GM23248 (cell line): ENCODE measurements around the gene SON. TPM values are rescaled to one million over a fixed set of nuclear protein-coding genes. Genes with fewer than 3 reads are reported as not detected.

ENCODE experiments used
- DNase-seq: peaks from one replicate; pipeline ENCODE4 v3.0.0-alpha.2; 2015
- H2AFZ ChIP-seq: fragments of 200-600 bp; sonication (generic); 2 replicates; pipeline ENCODE4 v1.6.1; 2016; ENCODE audit warnings: antibody characterized with exemption
- H3F3A ChIP-seq: fragments of 200-600 bp; sonication (generic); 2 replicates; pipeline ENCODE4 v1.6.1; 2016; ENCODE audit warnings: mild to moderate bottlenecking, antibody characterized with exemption, mixed run types; ENCODE audit not compliant: insufficient read depth
- H3K27ac ChIP-seq: fragments of 200-600 bp; sonication (generic); 2 replicates; pipeline ENCODE4 v1.5.1; 2016; ENCODE audit warnings: mild to moderate bottlenecking
- H3K27me3 ChIP-seq: fragments of 200-600 bp; sonication (generic); replicated peaks from 2 replicates; pipeline ENCODE4 v1.6.1; 2016; ENCODE audit warnings: mild to moderate bottlenecking; ENCODE audit not compliant: insufficient read depth
- H3K36me3 ChIP-seq: fragments of 200-600 bp; sonication (generic); 2 replicates; pipeline ENCODE4 v1.6.1; 2016; ENCODE audit warnings: low read depth, mild to moderate bottlenecking
- H3K4me1 ChIP-seq: fragments of 200-600 bp; sonication (generic); 2 replicates; pipeline ENCODE4 v1.6.1; 2016; ENCODE audit warnings: mild to moderate bottlenecking; ENCODE audit not compliant: insufficient read depth
- H3K4me2 ChIP-seq: fragments of 200-600 bp; sonication (generic); one replicate; pipeline ENCODE4 v1.6.1; 2016; ENCODE audit warnings: mild to moderate bottlenecking; ENCODE audit not compliant: unreplicated experiment
- H3K4me3 ChIP-seq: fragments of 200-600 bp; sonication (generic); 2 replicates; pipeline ENCODE4 v1.5.1; 2016; ENCODE audit warnings: mild to moderate bottlenecking
- H3K79me2 ChIP-seq: fragments of 200-600 bp; sonication (generic); 2 replicates; pipeline ENCODE4 v1.6.1; 2016; ENCODE audit warnings: mild to moderate bottlenecking; ENCODE audit not compliant: insufficient read depth
- H3K9ac ChIP-seq: fragments of 200-600 bp; sonication (generic); 2 replicates; pipeline ENCODE4 v1.6.1; 2016; ENCODE audit warnings: mild to moderate bottlenecking
- H3K9me2 ChIP-seq: fragments of 200-600 bp; sonication (generic); 2 replicates; pipeline ENCODE4 v1.6.1; 2016; ENCODE audit warnings: mixed run types, mild to moderate bottlenecking, moderate library complexity; ENCODE audit not compliant: insufficient read depth
- H3K9me3 ChIP-seq: fragments of 200-600 bp; sonication (generic); one replicate; pipeline ENCODE4 v1.6.1; 2017; ENCODE audit warnings: low read depth
- H4K20me1 ChIP-seq: fragments of 200-600 bp; sonication (generic); 2 replicates; pipeline ENCODE4 v1.6.0; 2016; ENCODE audit not compliant: insufficient read depth
- EZH2 ChIP-seq: fragments of 200-600 bp; sonication (generic); IDR thresholded peaks from 2 replicates; pipeline ENCODE4 v1.6.1; 2018; ENCODE audit warnings: antibody characterized with exemption, mild to moderate bottlenecking; ENCODE audit not compliant: insufficient read depth, poor library complexity, severe bottlenecking
- EZH2phosphoT487 ChIP-seq: fragments of 200-600 bp; sonication (generic); IDR thresholded peaks from 2 replicates; pipeline ENCODE4 v1.6.1; 2018; ENCODE audit warnings: antibody characterized with exemption, moderate library complexity, mild to moderate bottlenecking, low read depth; ENCODE audit not compliant: insufficient read depth
- WGBS, 2 experiments: methylation state at CpG; one replicate each; pipeline ENCODE4 v1.1.6; 2015 to 2017; ENCODE audit warnings: low lambda C conversion rate in 2 of 2, low coverage in 1 of 2; ENCODE audit errors: missing lambda C conversion rate in 2 of 2; 5-methylcytosine and 5-hydroxymethylcytosine counted together
- in situ Hi-C: fragments of 300-500 bp; cut with MboI; formaldehyde crosslinking; loops from 2 replicates; pipeline ENCODE4 v1.15.0; 2020
- polyA plus RNA-seq: library from polyadenylated mRNA; unstranded; fragments of >200 nt; fragmentation: Nextera tagmentation; extraction: Ambion mirVana; gene quantifications from 2 replicates; pipeline ENCODE4 v1.2.1, GENCODE V29; 2016
- total RNA-seq: library from RNA; depleted of rRNA; stranded (reverse); fragments of >200 nt; shearing (Covaris generic); gene quantifications from 2 replicates; pipeline ENCODE4 v1.2.3, GENCODE V29; 2014

SON gene
- total and polyA plus RNA-seq, 2 experiments from 2014 or later, result 106 to 336 TPM

DNA sequence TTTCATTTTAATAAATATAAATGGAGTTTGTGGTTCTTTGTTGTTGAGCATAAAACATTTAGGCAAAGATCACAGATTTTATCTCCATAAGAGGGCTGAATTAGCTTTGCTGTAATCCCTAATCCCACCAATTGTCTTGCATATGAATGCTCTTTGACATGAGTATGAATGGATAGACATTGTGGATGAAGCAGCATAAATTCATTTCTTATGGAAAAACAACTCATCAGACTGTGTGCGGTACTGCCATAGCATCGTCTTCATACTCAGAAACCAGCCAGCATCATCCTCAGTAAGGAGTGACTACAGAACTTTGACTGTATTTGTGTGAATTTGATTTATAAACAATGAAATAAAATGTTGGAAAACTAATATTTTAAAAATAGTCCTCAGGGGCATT lies 19.6 kb downstream of the SON start:
- Histone ChIP-seq H3K9me3 (no peaks in the 10 kb centered on the region), H3K4me3 (no peak overlapping the region), H3K36me3 (peaks cover 91% of the 10 kb centered on the region), H3K9ac (no peak overlapping the region), H3K27ac (no peak overlapping the region), H3K4me2 (no peak overlapping the region), H2AFZ (no peak overlapping the region), H3K4me1 (peaks cover 11% of the 10 kb centered on the region), H3K79me2 (peaks cover 100% of the 10 kb centered on the region), H3K9me2 (no peaks in the 10 kb centered on the region), H3F3A (peaks cover 55% of the 10 kb centered on the region), H4K20me1 (no peaks in the 10 kb centered on the region; the same call in 1 of the 2 replicates), H3K27me3 (no peaks in the 10 kb centered on the region)
- DNase-seq, result no peak
- TF ChIP-seq EZH2phosphoT487 (no peak), EZH2 (no peak)
- 96 to 100% methylated on average over 2 of the region's 2 CpGs for WGBS, 2 experiments
- in situ Hi-C loops, result no loop called here

DNA sequence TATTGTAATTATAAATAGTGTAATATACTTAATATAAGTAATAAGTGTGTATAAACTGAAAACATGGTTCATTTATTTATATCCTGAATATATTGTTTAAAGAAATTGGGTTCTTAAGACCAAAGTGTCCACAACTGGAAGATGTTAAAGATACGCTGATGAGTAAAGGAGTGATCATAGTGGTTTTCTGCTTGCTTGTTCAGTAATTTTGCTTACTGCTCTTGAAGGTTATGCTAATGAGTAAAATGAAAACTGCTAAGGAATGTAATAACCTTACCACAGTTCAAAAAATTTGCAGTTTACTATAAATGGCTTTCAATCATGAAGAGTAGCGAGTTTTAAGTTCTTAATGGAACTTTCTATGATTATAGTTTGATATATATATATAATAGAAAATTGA lies 23.7 kb downstream of the SON start:
- Histone ChIP-seq H3K9ac (no peak overlapping the region), H3K9me3 (no peaks in the 10 kb centered on the region), H3K27ac (no peak overlapping the region), H3F3A (peaks cover 43% of the 10 kb centered on the region), H2AFZ (no peak overlapping the region), H3K9me2 (no peaks in the 10 kb centered on the region), H3K27me3 (no peaks in the 10 kb centered on the region), H4K20me1 (no peaks in the 10 kb centered on the region), H3K4me3 (no peak overlapping the region), H3K4me2 (no peak overlapping the region), H3K36me3 (peaks cover 84% of the 10 kb centered on the region), H3K79me2 (peaks cover 100% of the 10 kb centered on the region), H3K4me1 (peaks cover 11% of the 10 kb centered on the region)
- TF ChIP-seq EZH2phosphoT487 (no peak), EZH2 (no peak)
- WGBS, 2 experiments, result 81 to 89% methylated on average over 2 of the region's 2 CpGs
- in situ Hi-C loops, result no loop called here
- peak; percentile 50 for DNase-seq

DNA sequence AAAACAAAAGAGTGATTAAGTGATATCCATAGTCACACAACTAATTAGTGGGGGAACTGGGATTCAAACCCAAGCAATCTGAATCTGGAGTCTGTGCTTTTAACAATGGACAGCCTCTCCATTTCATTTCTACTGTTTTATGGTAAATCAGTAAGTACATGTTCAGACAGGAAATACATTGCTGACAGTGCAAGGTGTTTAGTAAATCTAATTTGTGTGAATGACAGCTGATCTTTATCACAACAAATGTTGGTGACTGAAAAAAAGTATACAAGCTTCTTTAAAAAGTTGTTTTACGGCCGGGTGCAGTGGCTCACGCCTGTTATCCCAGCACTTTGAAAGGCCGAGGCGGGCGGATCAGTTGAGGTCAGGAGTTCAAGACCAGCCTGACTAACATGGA lies 25.1 kb downstream of the SON start:
- Histone ChIP-seq H3K4me2 (no peak overlapping the region), H2AFZ (no peak overlapping the region), H3K4me3 (no peak overlapping the region), H3K27me3 (no peaks in the 10 kb centered on the region), H4K20me1 (no peaks in the 10 kb centered on the region), H3K27ac (no peak overlapping the region), H3K9me3 (no peaks in the 10 kb centered on the region), H3K4me1 (peaks cover 11% of the 10 kb centered on the region), H3K9me2 (no peaks in the 10 kb centered on the region), H3K36me3 (peaks cover 83% of the 10 kb centered on the region), H3K9ac (no peak overlapping the region), H3K79me2 (peaks cover 97% of the 10 kb centered on the region), H3F3A (peaks cover 45% of the 10 kb centered on the region)
- no peak for DNase-seq
- 78 to 82% methylated on average over 6 of the region's 6 CpGs for WGBS, 2 experiments
- TF ChIP-seq EZH2 (no peak), EZH2phosphoT487 (no peak)
- in situ Hi-C loops, result no loop called here

DNA sequence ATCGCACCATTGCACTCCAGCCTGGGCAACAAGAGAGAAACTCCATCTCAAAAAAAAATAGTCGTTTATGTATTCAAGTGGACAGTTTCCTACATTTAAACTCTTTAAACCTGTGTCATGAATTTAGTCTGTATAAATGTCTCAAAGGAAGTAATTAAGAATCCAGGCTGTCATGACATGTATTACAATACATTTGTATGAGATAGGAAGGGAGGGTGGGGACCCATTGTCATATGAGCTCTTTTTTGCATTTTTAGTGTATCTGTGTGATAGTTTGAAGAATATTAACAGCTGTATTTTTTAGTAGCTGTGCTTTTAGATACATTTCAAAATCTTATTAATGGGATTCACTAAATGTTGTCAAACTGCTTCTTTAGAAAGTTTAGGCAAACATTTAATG lies 25.6 kb downstream of the SON start:
- no peaks in the 10 kb centered on the region for H3K9me3 ChIP-seq
- H3K79me2 ChIP-seq, result peaks cover 97% of the 10 kb centered on the region
- WGBS, 2 experiments, result 77 to 80% methylated on average over 2 of the region's 2 CpGs
- H3K9me2 ChIP-seq, result no peaks in the 10 kb centered on the region
- no peaks in the 10 kb centered on the region for H4K20me1 ChIP-seq
- peaks cover 83% of the 10 kb centered on the region for H3K36me3 ChIP-seq
- H3K27me3 ChIP-seq, result no peaks in the 10 kb centered on the region
- no peak overlapping the region for H3K27ac ChIP-seq
- H3K4me1 ChIP-seq, result peaks cover 11% of the 10 kb centered on the region
- H3F3A ChIP-seq, result peaks cover 49% of the 10 kb centered on the region
- H3K9ac ChIP-seq, result no peak overlapping the region
- DNase-seq, result no peak
- TF ChIP-seq EZH2 (no peak), EZH2phosphoT487 (no peak)
- in situ Hi-C loops, result no loop called here
- H3K4me3 ChIP-seq, result no peak overlapping the region
- no peak overlapping the region for H2AFZ ChIP-seq
- H3K4me2 ChIP-seq, result no peak overlapping the region

DNA sequence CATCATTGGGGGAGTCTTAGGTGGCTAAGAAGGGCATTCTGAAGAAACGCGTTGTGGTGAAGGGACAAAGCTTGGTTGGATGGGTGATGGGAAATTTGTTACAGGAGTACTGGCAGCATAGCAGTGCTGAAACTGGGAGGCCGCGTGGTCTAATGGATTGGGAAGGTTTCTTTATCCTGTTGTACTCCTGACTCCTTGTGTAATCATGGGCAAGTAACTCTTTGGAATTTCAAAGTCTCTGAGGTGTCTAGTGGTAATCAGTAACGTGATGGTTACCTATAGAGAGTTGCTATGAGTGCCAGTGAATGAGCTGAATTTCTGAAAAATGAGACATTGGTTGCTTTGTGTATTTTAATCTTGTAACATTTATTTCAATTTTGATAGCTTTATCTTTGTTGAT lies 27.2 kb downstream of the SON start:
- H3K79me2 ChIP-seq, result peaks cover 97% of the 10 kb centered on the region

More for the DNA sequence above, 27.2 kb downstream of the SON start:
- peaks cover 11% of the 10 kb centered on the region for H3K4me1 ChIP-seq
- H3K27ac ChIP-seq, result no peak overlapping the region
- WGBS, 2 experiments, result 97 to 98% methylated on average over 5 of the region's 5 CpGs
- peaks cover 83% of the 10 kb centered on the region for H3K36me3 ChIP-seq
- peaks cover 58% of the 10 kb centered on the region for H3F3A ChIP-seq
- no peaks in the 10 kb centered on the region for H4K20me1 ChIP-seq
- H3K4me2 ChIP-seq, result no peak overlapping the region
- H3K9ac ChIP-seq, result no peak overlapping the region
- H2AFZ ChIP-seq, result no peak overlapping the region
- no peaks in the 10 kb centered on the region for H3K9me2 ChIP-seq
- no peak overlapping the region for H3K4me3 ChIP-seq
- no peak for DNase-seq
- TF ChIP-seq EZH2, result no peak
- no peak for TF ChIP-seq EZH2phosphoT487
- H3K9me3 ChIP-seq, result no peaks in the 10 kb centered on the region
- no peaks in the 10 kb centered on the region for H3K27me3 ChIP-seq
- in situ Hi-C loops, result no loop called here
